AG09309 (cell line): ENCODE measurements around the gene LARGE1.

ENCODE experiments used
- DNase-seq: peaks from one replicate; pipeline ENCODE4 v3.0.0-alpha.2; 2010; ENCODE audit warnings: low read depth
- H3K4me3 ChIP-seq: 2 replicates; pipeline ENCODE4 v1.5.1; 2011; ENCODE audit warnings: mild to moderate bottlenecking, low read depth, low read length, moderate library complexity; ENCODE audit not compliant: control insufficient read depth
- CTCF ChIP-seq: IDR thresholded peaks from 2 replicates; pipeline ENCODE4 v1.5.1; 2011; ENCODE audit warnings: mild to moderate bottlenecking, low read depth, low read length, inconsistent platforms; ENCODE audit not compliant: insufficient read depth, control insufficient read depth; ENCODE audit errors: missing control alignments

LARGE1 gene

GRCh38 chr22:33914699-33915098 lies 5.6 kb downstream of the LARGE1 start:
- DNase-seq: no peak
- no peak overlapping the region for H3K4me3 ChIP-seq
- TF ChIP-seq CTCF: no peak

GRCh38 chr22:33914131-33914530 lies 6.1 kb downstream of the LARGE1 start:
- DNase-seq: no peak
- no peak for TF ChIP-seq CTCF
- H3K4me3 ChIP-seq: no peak overlapping the region

GRCh38 chr22:33913188-33913587 lies 7.1 kb downstream of the LARGE1 start:
- DNase-seq: no peak
- no peak for TF ChIP-seq CTCF
- H3K4me3 ChIP-seq: no peak overlapping the region

- no peak for DNase-seq
- TF ChIP-seq CTCF: no peak
- no peak overlapping the region for H3K4me3 ChIP-seq
These were observed 10.4 kb downstream of the LARGE1 start for GRCh38 chr22:33909911-33910310.

GRCh38 chr22:33909075-33909458 lies 11.2 kb downstream of the LARGE1 start:
- H3K4me3 ChIP-seq: no peak overlapping the region
- no peak for DNase-seq
- no peak for TF ChIP-seq CTCF

- no peak for TF ChIP-seq CTCF
- no peak overlapping the region for H3K4me3 ChIP-seq
- no peak for DNase-seq
These were observed 11.9 kb downstream of the LARGE1 start for GRCh38 chr22:33908171-33909074.

- DNase-seq: no peak
- H3K4me3 ChIP-seq: no peak overlapping the region
- no peak for TF ChIP-seq CTCF
These were observed 13.3 kb downstream of the LARGE1 start for GRCh38 chr22:33906954-33907353.
